ENCODE measurements around the gene PFKFB2. TPM values are rescaled to one million over a fixed set of nuclear protein-coding genes. Genes with fewer than 3 reads are reported as not detected.

PFKFB2 gene
- total RNA-seq, 6 experiments from 2014 or later, result 2.9 to 6.1 (median 5.1) TPM

DNA sequence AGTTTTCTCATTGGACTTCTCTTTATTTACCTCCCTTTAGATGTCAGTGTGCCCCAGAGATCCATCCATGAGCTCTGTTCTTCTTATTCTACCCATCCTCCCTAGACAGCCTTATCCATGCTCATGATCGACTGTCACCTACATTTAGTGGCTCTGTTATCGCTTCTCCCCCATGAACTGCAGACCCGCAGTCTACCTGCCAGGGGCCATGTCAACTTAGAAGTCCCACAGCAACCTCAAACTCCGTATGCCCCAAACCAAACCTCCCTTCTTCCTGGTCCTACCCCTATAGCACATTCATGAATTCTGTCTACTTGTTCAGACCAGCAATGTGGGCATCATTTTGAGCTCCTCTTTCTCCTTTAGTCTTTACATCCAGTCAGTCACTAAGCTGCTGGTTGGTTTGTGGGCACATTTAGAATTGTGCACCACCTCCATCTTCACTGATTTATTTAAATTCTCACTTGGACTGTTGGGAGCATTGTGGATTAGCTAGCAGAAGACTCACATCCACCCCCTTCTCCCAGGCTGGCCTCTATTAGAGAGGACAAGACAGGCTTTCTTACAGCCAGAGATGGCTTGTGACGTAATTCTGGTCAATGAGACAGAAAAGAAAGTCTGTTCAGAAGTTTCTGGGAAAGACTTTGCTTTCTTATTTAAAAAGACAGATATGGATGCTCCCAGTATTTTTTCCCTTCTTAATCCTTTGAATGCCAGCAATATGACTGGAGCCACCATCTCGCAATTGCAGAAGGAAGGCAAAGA is 39.6 kb upstream of the PFKFB2 start:
- no peaks in the 10 kb centered on the region for H3K27me3 ChIP-seq
- no peak overlapping the region for H3K27ac ChIP-seq
- DNase-seq, result no peak
- no peak overlapping the region for H3K4me3 ChIP-seq
- TF ChIP-seq, protein P1, sequence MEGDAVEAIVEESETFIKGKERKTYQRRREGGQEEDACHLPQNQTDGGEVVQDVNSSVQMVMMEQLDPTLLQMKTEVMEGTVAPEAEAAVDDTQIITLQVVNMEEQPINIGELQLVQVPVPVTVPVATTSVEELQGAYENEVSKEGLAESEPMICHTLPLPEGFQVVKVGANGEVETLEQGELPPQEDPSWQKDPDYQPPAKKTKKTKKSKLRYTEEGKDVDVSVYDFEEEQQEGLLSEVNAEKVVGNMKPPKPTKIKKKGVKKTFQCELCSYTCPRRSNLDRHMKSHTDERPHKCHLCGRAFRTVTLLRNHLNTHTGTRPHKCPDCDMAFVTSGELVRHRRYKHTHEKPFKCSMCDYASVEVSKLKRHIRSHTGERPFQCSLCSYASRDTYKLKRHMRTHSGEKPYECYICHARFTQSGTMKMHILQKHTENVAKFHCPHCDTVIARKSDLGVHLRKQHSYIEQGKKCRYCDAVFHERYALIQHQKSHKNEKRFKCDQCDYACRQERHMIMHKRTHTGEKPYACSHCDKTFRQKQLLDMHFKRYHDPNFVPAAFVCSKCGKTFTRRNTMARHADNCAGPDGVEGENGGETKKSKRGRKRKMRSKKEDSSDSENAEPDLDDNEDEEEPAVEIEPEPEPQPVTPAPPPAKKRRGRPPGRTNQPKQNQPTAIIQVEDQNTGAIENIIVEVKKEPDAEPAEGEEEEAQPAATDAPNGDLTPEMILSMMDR (IDR thresholded peaks at IDR 0.05), result no peak
- TF ChIP-seq POLR2A (IDR thresholded peaks at IDR 0.05), result no peak
- intact Hi-C loops (cut with DNase I), result no loop called here
- H3K36me3 ChIP-seq, result no peaks in the 10 kb centered on the region
- no peaks in the 10 kb centered on the region for H3K9me3 ChIP-seq
- no peak for ATAC-seq
- H3K4me1 ChIP-seq, result no peaks in the 10 kb centered on the region
- 93% methylated on average over 6 of the region's 6 CpGs for WGBS (ENCODE audit: insufficient coverage, low coverage, low lambda C conversion rate, missing lambda C conversion rate)

- Histone ChIP-seq H3K27me3 (no peaks in the 10 kb centered on the region), H3K9me3 (no peaks in the 10 kb centered on the region), H3K4me1 (no peaks in the 10 kb centered on the region), H3K27ac (no peak overlapping the region), H3K36me3 (no peaks in the 10 kb centered on the region), H3K4me3 (no peak overlapping the region)
- DNase-seq (no peak), ATAC-seq (no peak)
- 84% methylated on average over 3 of the region's 3 CpGs for WGBS (ENCODE audit: insufficient coverage, low coverage, low lambda C conversion rate, missing lambda C conversion rate)
- TF ChIP-seq POLR2A (IDR thresholded peaks at IDR 0.05), result no peak
- TF ChIP-seq, protein P1 (IDR thresholded peaks at IDR 0.05), result no peak
- intact Hi-C loops (cut with DNase I), result no loop called here
Measured at GRCh38 chr1:207014728-207015127, 38.3 kb upstream of the PFKFB2 start.

DNA sequence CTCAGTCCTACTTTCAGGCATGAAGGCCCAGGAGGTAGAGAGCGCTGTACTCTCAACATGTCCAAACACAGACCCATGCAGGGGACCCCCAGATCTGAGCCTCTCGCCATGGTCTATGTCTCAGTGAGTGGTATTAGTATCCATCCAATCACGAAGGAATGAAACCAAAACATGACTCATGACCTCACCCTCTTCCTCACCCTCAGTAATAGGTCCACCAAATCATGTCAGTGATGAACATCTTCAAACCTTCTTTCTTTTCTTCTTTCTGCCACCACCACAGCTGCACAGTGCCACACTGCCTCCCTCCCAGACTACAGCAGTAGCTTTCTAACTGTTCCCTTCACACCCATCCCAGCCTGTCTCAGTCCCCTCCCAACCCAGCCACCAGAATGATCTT is 37.3 kb upstream of the PFKFB2 start:
- 60% methylated on average over 1 of the region's 3 CpGs for WGBS (ENCODE audit: insufficient coverage, low coverage, low lambda C conversion rate, missing lambda C conversion rate)
- Histone ChIP-seq H3K4me1 (no peaks in the 10 kb centered on the region), H3K4me3 (no peak overlapping the region), H3K27me3 (no peaks in the 10 kb centered on the region), H3K36me3 (no peaks in the 10 kb centered on the region), H3K27ac (no peak overlapping the region), H3K9me3 (no peaks in the 10 kb centered on the region)
- ATAC-seq (no peak), DNase-seq (no peak)
- TF ChIP-seq, protein P1 (IDR thresholded peaks at IDR 0.05), result no peak
- TF ChIP-seq POLR2A (IDR thresholded peaks at IDR 0.05), result no peak
- intact Hi-C loops (cut with DNase I), result no loop called here

- 55% methylated on average over 7 of the region's 7 CpGs for WGBS (ENCODE audit: insufficient coverage, low coverage, low lambda C conversion rate, missing lambda C conversion rate)
- intact Hi-C loops (cut with DNase I), result no loop called here
- no peak for DNase-seq
Measured at GRCh38 chr1:207017615-207018559, 35.2 kb upstream of the PFKFB2 start.

More at GRCh38 chr1:207017615-207018559, 35.2 kb upstream of the PFKFB2 start:
- Histone ChIP-seq H3K9me3 (no peaks in the 10 kb centered on the region), H3K36me3 (no peaks in the 10 kb centered on the region), H3K4me3 (no peak overlapping the region), H3K27ac (no peak overlapping the region), H3K4me1 (no peaks in the 10 kb centered on the region), H3K27me3 (no peaks in the 10 kb centered on the region)
- ATAC-seq, result peak; percentile 35 to 60 (median 46)
- TF ChIP-seq, protein P1 (IDR thresholded peaks at IDR 0.05), result no peak
- no peak for TF ChIP-seq POLR2A (IDR thresholded peaks at IDR 0.05)
